K562 (cell line): Measurements from ENCODE around the gene AIMP2. TPM values are rescaled to one million over a fixed set of nuclear protein-coding genes. Genes with fewer than 3 reads are reported as not detected.

Experiments used
- ATAC-seq: fragments of 200-7000 bp; cut with Tn5 transposase; 3 replicates; pipeline ENCODE4 v1.9.1; 2020; ENCODE audit warnings: moderate library complexity
- BruUV-seq: library from RNA; stranded (reverse); fragments of 400-500 nt; replicated peaks from 2 replicates; lab custom pipeline; 2021; lab: Mats Ljungman, UMichigan
- CTCF ChIA-PET: fragments of 300-600 bp; formaldehyde crosslinking; extraction: SDS; loops from one replicate; lab custom pipeline; 2021; ENCODE audit warnings: low intra/inter-chr PET ratio; lab: Yijun Ruan, JAX
- POLR2A ChIA-PET: fragments of 300-600, 350-650 bp; sonication (Branson Sonifier 250); formaldehyde crosslinking; extraction: SDS; loops from one replicate; lab custom pipeline; 2021; ENCODE audit warnings: antibody characterized with exemption, inconsistent platforms; lab: Yijun Ruan, JAX
- DNase-seq, 4 experiments: peaks; one replicate each; pipeline versions ENCODE4 v3.0.0 to v3.0.0-alpha.2; 2011 to 2018; ENCODE audit warnings: low spot score in 3 of 4, mixed read lengths in 3 of 4; ENCODE audit errors: extremely low read depth in 1 of 4
- FAIRE-seq: peaks from 2 replicates; lab custom pipeline; 2011; peaks lifted over from hg19 to GRCh38; lab: Jason Lieb, UNC
- H2AFZ ChIP-seq: 2 replicates; pipeline ENCODE4 v1.6.0; 2011; ENCODE audit warnings: low read depth, low read length, control low read depth, inconsistent platforms
- H3K27ac ChIP-seq: fragments of 200-600 bp; 3 replicates; pipeline ENCODE4 v1.8.0; 2011; ENCODE audit warnings: low read depth, mild to moderate bottlenecking, control low read depth, inconsistent platforms, low read length, moderate library complexity, mixed read lengths; ENCODE audit errors: extremely low read depth
- H3K27me3 ChIP-seq, 2 experiments: fragments of 300-600 bp in 1 of 2; 2 replicates in 1 of 2; 3 replicates in 1 of 2; pipeline versions ENCODE4 v1.6.0 to v1.8.0; 2011; ENCODE audit warnings: inconsistent platforms in 2 of 2, low read length in 2 of 2, mild to moderate bottlenecking in 1 of 2, mixed read lengths in 1 of 2, moderate library complexity in 1 of 2; ENCODE audit not compliant: control insufficient read depth in 2 of 2, insufficient read depth in 2 of 2
- H3K36me3 ChIP-seq: fragments of 300-600 bp; 3 replicates; pipeline ENCODE4 v1.8.0; 2011; ENCODE audit warnings: mild to moderate bottlenecking, low read length, inconsistent platforms; ENCODE audit not compliant: control insufficient read depth, insufficient read depth
- H3K4me1 ChIP-seq, 2 experiments: fragments of 200-600 bp in 1 of 2; replicated peaks in 1 of 2; 2 replicates in 1 of 2; 3 replicates in 1 of 2; pipeline versions ENCODE4 v1.5.1 to v1.8.0; 2011; ENCODE audit warnings: inconsistent platforms in 2 of 2, low read length in 2 of 2, mild to moderate bottlenecking in 1 of 2, mixed read lengths in 1 of 2, moderate library complexity in 1 of 2; ENCODE audit not compliant: control insufficient read depth in 2 of 2, insufficient read depth in 2 of 2
- H3K4me2 ChIP-seq: 2 replicates; pipeline ENCODE4 v1.6.1; 2011; ENCODE audit warnings: low read length, control low read depth, inconsistent platforms, mixed read lengths; ENCODE audit not compliant: insufficient read depth
- H3K4me3 ChIP-seq: fragments of 200-600 bp; sonication (generic), shearing (Covaris generic); 2 replicates; pipeline ENCODE4 v1.5.1; 2016; ENCODE audit warnings: control low read depth, inconsistent platforms
- H3K79me2 ChIP-seq: fragments of 200-600 bp; 3 replicates; pipeline ENCODE4 v1.8.0; 2011; ENCODE audit warnings: low read length, inconsistent platforms; ENCODE audit not compliant: control insufficient read depth, insufficient read depth
- H3K9ac ChIP-seq, 2 experiments: 2 replicates each; pipeline versions ENCODE4 v1.6.0 to v1.6.1; 2011; ENCODE audit warnings: low read depth in 2 of 2, low read length in 2 of 2, control low read depth in 1 of 2, inconsistent platforms in 1 of 2, mild to moderate bottlenecking in 1 of 2, mixed read lengths in 1 of 2; ENCODE audit not compliant: insufficient read depth in 1 of 2
- H3K9me1 ChIP-seq: one replicate; pipeline ENCODE4 v1.6.0; 2011; ENCODE audit warnings: inconsistent platforms, mild to moderate bottlenecking, low read length, moderate library complexity; ENCODE audit not compliant: control insufficient read depth, insufficient read depth
- H3K9me3 ChIP-seq: replicated peaks from 2 replicates; pipeline ENCODE4 v1.5.1; 2011; ENCODE audit warnings: low read depth, low read length, inconsistent platforms; ENCODE audit not compliant: control insufficient read depth, insufficient read depth
- H4K20me1 ChIP-seq: replicated peaks from 2 replicates; pipeline ENCODE4 v1.6.1; 2011; ENCODE audit warnings: low read length, inconsistent platforms, mixed read lengths; ENCODE audit not compliant: control insufficient read depth, insufficient read depth
- BCL6 ChIP-seq: fragments of 250-450 bp; sonication (Bioruptor Pico); IDR thresholded peaks from 2 replicates; pipeline ENCODE4 v1.4.0; 2020
- BCOR ChIP-seq: fragments of 450-650 bp; IDR thresholded peaks from 2 replicates; pipeline ENCODE4 v1.6.1; 2016
- FOXJ2 ChIP-seq: fragments of 200-800 bp; sonication (Bioruptor generic); IDR thresholded peaks from 2 replicates; pipeline ENCODE4 v1.6.1; 2016; ENCODE audit warnings: missing genetic modification characterization, missing compliant biosample characterization
- IRF1 ChIP-seq: sonication (generic); formaldehyde crosslinking; IDR thresholded peaks from 2 replicates; pipeline ENCODE4 v1.8.0; 2022; ENCODE audit warnings: missing genetic modification reagents, mild to moderate bottlenecking, borderline replicate concordance
- POLR2AphosphoS2 ChIP-seq: IDR thresholded peaks from 2 replicates; pipeline ENCODE4 v1.6.1; 2012; ENCODE audit warnings: low read length, improper control_type of control experiment
- SRSF3 ChIP-seq: fragments of 200-400 bp; formaldehyde crosslinking; IDR thresholded peaks from 2 replicates; pipeline ENCODE4 v1.6.1; 2016; ENCODE audit warnings: mild to moderate bottlenecking, low read length, moderate library complexity; ENCODE audit not compliant: insufficient read depth
- SRSF9 ChIP-seq: fragments of 200-400 bp; formaldehyde crosslinking; IDR thresholded peaks from 2 replicates; pipeline ENCODE4 v1.6.1; 2017; ENCODE audit warnings: low read depth, low read length, borderline replicate concordance
- ZNF239 ChIP-seq: fragments of 250-450 bp; sonication (Bioruptor Pico); IDR thresholded peaks from 2 replicates; pipeline ENCODE4 v1.4.0; 2020; ENCODE audit warnings: mild to moderate bottlenecking
- ZNF277 ChIP-seq: fragments of 250-450 bp; sonication (Bioruptor Pico); IDR thresholded peaks from 2 replicates; pipeline ENCODE4 v1.8.0; 2022; ENCODE audit warnings: inconsistent platforms, mild to moderate bottlenecking, moderate library complexity, borderline replicate concordance
- ZNF512 ChIP-seq: IDR thresholded peaks from 2 replicates; pipeline ENCODE4 v1.6.1; 2016; ENCODE audit warnings: missing genetic modification characterization, missing compliant biosample characterization
- ZNF561 ChIP-seq: fragments of 450-650 bp; formaldehyde crosslinking; conservative IDR thresholded peaks from 2 replicates; pipeline ENCODE4 v1.4.0; 2020; ENCODE audit warnings: mild to moderate bottlenecking, moderate library complexity
- ZNF583 ChIP-seq: fragments of 250-450 bp; sonication (Bioruptor Pico); IDR thresholded peaks from 2 replicates; pipeline ENCODE4 v1.4.0; 2020
- ZNF707 ChIP-seq: fragments of 250-450 bp; sonication (Bioruptor Pico); conservative IDR thresholded peaks from 2 replicates; pipeline ENCODE4 v1.8.0; 2022; ENCODE audit warnings: inconsistent platforms, mild to moderate bottlenecking, moderate library complexity
- WGBS: fragments of 100-300 bp; shearing (Covaris generic); methylation state at CpG from one replicate; pipeline ENCODE4 v1.1.6; 2016; ENCODE audit warnings: low coverage, mixed read lengths; ENCODE audit not compliant: insufficient coverage; ENCODE audit errors: missing lambda C conversion rate; 5-methylcytosine and 5-hydroxymethylcytosine counted together
- in situ Hi-C: fragments of 300-500 bp; cut with MboI; formaldehyde crosslinking; loops from 4 replicates; pipeline ENCODE4 v1.15.0; 2018; ENCODE audit warnings: inconsistent platforms, mixed read lengths
- intact Hi-C: fragments of 100-400 bp; cut with micrococcal nuclease; formaldehyde crosslinking; loops from 2 replicates; pipeline ENCODE4 v1.14.2; 2022
- polyA plus RNA-seq, 8 experiments: library from polyadenylated mRNA; depleted of rRNA in 4 of 8; stranded (reverse) in 5 of 8; unstranded in 3 of 8; fragments of >200 nt; fragmentation: Nextera tagmentation in 2 of 8; fragmentation: Illumina TruSeq in 1 of 8; extraction: Ambion mirVana in 2 of 8; extraction: Trizol in 1 of 8; gene quantifications; 2 replicates each; pipeline versions ENCODE4 v1.2.1 to v1.2.3, GENCODE V29; 2011 to 2014; ENCODE audit warnings: inconsistent platforms in 1 of 8, missing spikeins in 1 of 8
- total RNA-seq, 7 experiments: library from RNA; depleted of rRNA in 6 of 7; stranded (reverse); fragments of >200 nt in 6 of 7; fragmentation: Illumina TruSeq in 2 of 7; extraction: Trizol in 2 of 7; gene quantifications; 2 replicates each; pipeline versions ENCODE4 v1.2.1 to v1.2.3, GENCODE V29; 2011 to 2021; ENCODE audit warnings: low replicate concordance in 1 of 7

Gene AIMP2
- total and polyA plus RNA-seq, 9 of the 15 experiments (the other 6 are each of a cell fraction or from before 2014, with no cell fraction given): 47.5 to 84.9 (median 63.5) TPM

- no TSS peak for BruUV-seq
- no peak overlapping the region for H3K27ac ChIP-seq
- no peak overlapping the region for H2AFZ ChIP-seq
- CTCF ChIA-PET: no interaction called here
- POLR2A ChIA-PET: interaction anchor here (0.6 to 1.7 kb wide), 4 partner anchors 8 to 236 kb away, joined by 3 to 7 read pairs (median 5); no protein-coding TSS in a partner anchor
- intact Hi-C loops (no loop called here), in situ Hi-C loops (no loop called here)
- H3K36me3 ChIP-seq: peaks cover 83% of the 10 kb centered on the region
- DNase-seq (no peak), ATAC-seq (no peak), FAIRE-seq (no peak)
- peaks cover 3 to 5% of the 10 kb centered on the region in 2 experiments; a peak in 3 of 5 replicates for H3K4me1 ChIP-seq
- no peaks in the 10 kb centered on the region for H3K9me1 ChIP-seq
- WGBS: 95% methylated on average over 10 of the region's 10 CpGs
- no peak overlapping the region for H3K9ac ChIP-seq
- H3K79me2 ChIP-seq: peaks cover 29% of the 10 kb centered on the region; the same call in 2 of the 3 replicates
- no peak overlapping the region for H3K4me3 ChIP-seq
- no peaks in the 10 kb centered on the region for H3K9me3 ChIP-seq
- H4K20me1 ChIP-seq: no peaks in the 10 kb centered on the region; the same call in 1 of the 2 replicates
- no peaks in the 10 kb centered on the region for H3K27me3 ChIP-seq
- TF ChIP-seq IRF1 (CRISPR knock-in tag) (no peak), ZNF512 (no peak), FOXJ2 (tag) (no peak), BCOR (no peak), SRSF3 (no peak), ZNF277 (peak; percentile 62), BCL6 (CRISPR knock-in tag) (no peak), ZNF583 (CRISPR knock-in tag) (no peak), POLR2AphosphoS2 (no peak), ZNF239 (CRISPR knock-in tag) (no peak), ZNF561 (CRISPR knock-in tag) (no peak), SRSF9 (no peak), ZNF707 (0 out of 2 replicates have a peak, but pooled peaks have one; percentile 51)
- H3K4me2 ChIP-seq: no peak overlapping the region
These were observed 26.1 kb downstream of the AIMP2 start for GRCh38 chr7:6035165-6035564.
